C4-2B (cell line): ENCODE results near the gene MRPL57.

Source experiments
- ZFX ChIP-seq: fragments of 450-650 bp; IDR thresholded peaks from 2 replicates; pipeline ENCODE4 v1.6.1; 2017
- TF ChIP-seq, protein P1 (sequence below): fragments of 450-650 bp; conservative IDR thresholded peaks from 2 replicates; pipeline ENCODE4 v1.5.1; 2017; ENCODE audit warnings: mild to moderate bottlenecking

DNA sequence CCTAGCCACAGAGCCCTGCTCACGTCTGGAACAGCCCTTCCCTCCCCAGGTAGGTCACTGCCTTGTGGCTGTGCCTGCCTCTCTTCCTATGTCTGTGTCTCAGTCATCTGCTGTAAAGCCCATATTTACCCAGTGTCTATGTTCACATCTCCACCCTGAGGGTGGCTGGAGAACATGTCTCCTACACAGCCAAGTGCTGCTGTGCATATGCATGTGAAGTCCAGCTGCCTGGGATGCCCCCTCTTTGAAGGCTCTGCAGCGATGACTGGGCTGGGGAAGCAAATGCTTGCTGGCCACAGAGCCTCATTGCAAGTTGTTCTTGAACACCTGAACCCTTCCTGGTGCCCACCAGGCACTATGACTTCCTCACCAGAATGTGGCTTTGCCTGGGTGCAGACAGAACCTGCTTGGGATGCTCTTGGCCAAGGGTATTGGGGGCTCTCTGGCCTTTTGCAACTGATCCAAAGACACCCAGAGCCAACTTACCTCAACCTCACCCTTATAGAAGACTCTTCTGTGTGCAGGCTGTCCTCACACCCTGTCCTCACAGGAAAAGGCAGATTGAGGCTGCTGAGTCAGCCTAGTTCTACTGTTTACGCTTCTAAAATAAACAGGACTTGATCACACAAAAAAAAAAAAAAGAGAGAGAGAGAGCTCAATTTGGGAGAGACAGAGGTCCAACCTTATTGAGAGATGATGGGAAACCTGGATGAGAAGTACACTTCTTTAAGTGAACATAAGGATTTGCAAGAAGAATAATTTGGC, 26.5 kb downstream of the MRPL57 start:
- TF ChIP-seq, protein P1, sequence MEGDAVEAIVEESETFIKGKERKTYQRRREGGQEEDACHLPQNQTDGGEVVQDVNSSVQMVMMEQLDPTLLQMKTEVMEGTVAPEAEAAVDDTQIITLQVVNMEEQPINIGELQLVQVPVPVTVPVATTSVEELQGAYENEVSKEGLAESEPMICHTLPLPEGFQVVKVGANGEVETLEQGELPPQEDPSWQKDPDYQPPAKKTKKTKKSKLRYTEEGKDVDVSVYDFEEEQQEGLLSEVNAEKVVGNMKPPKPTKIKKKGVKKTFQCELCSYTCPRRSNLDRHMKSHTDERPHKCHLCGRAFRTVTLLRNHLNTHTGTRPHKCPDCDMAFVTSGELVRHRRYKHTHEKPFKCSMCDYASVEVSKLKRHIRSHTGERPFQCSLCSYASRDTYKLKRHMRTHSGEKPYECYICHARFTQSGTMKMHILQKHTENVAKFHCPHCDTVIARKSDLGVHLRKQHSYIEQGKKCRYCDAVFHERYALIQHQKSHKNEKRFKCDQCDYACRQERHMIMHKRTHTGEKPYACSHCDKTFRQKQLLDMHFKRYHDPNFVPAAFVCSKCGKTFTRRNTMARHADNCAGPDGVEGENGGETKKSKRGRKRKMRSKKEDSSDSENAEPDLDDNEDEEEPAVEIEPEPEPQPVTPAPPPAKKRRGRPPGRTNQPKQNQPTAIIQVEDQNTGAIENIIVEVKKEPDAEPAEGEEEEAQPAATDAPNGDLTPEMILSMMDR = no peak
- TF ChIP-seq ZFX = no peak
